Stimulated activated CD8-positive, alpha-beta memory T cell treated with anti-CD3 and anti-CD28 coated beads, Interleukin-7, amount 100 ng/mL, for 24 hours (primary cell): ENCODE results near the gene ACACA.

Experiments used
- DNase-seq: peaks from one replicate; pipeline ENCODE4 v3.0.0-alpha.2; 2020; ENCODE audit warnings: low read depth

ACACA gene

DNA sequence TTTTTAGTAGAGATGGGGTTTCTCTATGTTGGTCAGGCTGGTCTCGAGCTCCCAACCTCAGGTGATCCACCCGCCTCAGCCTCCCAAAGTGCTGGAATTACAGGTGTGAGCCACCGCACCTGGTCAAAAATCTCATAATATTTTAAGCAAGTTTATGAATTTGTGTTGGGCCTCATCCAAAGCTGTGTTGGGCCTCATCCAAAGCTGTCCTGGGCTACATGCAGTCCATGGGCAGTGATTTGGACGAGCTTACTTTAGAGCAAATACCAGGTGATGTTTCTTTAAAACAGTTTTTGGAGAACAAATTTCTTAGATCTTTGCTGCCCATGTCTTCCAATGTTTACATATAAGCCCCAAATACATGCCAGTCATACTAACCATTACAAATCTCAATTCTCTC is 115.3 kb downstream of the ACACA start:
- DNase-seq, result no peak

DNA sequence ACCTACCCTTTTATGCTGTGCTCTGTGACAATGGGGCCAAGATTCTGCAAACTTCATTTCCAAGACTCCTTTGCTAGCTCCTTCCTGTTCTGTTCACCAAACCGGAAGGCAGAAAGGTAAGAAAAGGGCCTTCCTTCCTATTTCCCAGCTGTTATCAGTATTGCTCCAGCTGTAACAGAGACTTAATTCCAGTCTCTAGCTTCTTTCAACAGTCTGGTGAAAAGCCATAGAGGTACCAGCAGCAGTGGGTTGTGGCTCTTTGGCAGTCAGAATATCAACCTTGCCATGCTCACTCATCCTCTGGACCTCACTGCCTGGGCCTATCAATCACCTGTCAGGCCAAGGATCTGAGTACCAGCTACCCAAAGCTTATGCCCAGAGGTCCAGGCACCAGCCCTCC is 120.2 kb downstream of the ACACA start:
- DNase-seq, result no peak

DNA sequence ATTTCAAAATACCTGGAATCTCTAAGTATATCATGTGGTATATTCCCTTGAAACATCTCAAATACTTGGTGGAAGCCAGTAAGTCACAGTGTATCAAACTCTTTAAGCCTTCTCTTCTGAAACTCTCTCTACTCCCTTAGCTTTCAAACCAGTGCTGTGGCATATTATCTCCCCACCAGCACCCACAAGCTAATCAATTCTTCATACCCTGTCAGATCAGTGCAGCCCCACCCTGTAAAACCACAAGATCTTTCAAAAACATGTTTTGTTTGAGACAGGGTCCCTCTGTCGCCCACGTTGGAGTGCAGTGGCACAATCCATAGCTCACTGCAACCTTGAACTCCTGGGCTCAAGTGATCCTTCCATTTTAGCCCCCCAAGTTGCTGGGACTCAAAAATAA is 122.4 kb downstream of the ACACA start:
- no peak for DNase-seq

DNA sequence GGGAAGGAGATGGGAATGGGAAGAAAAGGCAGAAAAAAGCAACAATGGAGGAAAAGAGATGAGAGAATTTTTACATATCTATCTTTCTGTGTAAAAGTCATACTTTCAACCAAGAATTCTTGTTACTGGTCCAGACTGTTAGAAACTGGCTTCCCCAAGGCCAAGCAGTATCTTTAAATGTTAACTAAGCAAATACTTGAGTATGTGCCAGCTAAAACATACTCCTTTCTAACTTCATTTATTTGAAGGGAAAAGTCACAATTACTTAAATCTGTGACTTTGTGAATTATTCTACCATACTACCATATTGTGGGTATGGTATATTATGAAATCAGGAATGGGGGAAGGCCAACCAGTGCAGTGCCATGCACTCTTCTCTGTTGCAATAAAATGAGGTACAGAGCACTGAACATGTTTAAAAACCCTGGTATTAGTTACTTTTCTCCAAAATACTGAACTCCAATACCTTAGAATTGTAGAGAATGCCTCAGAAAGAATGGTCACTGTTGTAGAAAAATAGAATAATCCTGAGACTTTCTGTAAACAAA is 123.1 kb downstream of the ACACA start:
- DNase-seq, result no peak

DNA sequence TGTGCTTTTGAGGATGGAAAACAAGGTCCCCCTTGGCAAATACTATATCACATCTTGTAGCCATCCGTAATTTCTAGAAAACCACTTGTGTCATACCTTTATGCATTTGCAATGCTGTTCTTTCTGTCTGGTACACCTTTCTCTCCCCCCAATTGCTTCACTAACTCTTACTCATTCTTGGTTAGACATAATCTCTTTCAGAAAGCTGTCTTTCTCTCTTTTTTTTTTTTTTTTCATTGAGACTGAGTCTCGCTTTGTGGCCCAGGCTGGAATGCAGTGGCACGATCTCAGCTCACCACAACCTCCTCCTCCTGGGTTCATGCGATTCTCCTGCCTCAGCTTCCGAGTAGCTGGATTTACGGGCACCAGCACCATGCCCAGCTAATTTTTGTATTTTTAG is 125.8 kb downstream of the ACACA start:
- no peak for DNase-seq

DNA sequence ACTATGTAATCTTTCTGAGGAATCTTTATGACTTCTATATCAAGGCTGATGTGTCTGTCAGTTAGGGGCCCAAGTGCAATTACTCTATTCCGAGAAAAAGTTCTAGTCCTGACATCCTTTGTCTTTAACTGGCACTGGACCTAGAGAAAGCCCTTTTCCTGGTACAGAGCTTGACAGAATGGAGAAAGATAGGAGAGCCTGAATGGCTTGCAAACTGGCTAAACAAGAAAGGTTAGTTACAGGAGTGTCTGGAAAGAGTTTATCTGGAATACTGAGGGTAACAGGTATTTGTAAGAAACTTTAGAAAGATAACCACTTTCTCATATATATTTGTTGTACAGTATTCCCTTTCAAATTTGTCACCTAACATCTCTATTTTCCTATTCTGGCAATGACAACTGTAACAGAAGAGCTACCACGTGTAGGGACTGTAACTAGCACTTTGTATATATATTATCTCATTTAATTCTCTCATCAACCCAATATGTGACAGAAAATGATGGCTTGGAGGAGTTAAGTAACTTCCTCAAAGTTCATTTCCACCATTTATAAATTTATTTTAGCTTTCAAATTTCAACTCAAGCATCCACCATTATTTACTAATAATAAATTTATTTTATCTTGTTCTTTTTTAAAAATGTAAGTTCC is 128.3 kb downstream of the ACACA start:
- no peak for DNase-seq

DNA sequence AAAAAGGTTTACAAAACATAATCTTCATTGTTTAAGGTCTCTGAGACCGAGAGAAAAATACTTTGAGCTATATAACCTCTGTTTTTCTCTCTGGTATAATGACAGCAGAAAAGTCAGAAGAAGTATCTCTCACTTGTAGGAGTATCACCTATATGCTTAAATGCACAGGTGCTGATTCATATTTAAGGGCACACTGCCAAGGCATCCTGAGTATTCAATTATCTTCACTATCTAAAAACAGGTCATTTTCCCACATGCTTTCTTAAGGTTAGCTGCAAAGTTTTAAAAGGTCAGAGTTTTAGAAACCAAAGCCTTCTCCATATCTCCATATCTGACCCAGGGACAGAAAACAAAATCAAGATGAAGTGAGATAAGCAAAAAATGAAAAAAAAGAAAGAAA is 130.2 kb downstream of the ACACA start:
- no peak for DNase-seq

DNA sequence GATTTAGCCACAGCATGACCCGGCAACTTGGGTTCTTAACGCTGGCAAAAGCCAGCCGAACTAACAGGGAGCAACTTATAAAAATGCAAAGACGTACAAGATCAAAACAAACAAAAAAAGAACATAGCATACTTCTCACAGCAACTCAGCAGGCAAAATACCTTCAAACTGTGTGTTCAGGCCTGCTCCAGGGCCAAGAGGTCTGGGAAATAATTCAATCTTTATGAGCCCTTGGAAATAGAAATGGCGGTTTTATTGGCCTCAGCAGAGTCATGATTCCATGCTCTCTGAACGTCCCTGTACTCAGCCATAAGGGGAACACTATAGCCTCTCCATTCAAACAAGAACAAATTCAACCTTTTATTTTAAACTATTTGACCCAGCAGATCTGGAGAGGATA is 132.2 kb downstream of the ACACA start:
- DNase-seq, result no peak

DNA sequence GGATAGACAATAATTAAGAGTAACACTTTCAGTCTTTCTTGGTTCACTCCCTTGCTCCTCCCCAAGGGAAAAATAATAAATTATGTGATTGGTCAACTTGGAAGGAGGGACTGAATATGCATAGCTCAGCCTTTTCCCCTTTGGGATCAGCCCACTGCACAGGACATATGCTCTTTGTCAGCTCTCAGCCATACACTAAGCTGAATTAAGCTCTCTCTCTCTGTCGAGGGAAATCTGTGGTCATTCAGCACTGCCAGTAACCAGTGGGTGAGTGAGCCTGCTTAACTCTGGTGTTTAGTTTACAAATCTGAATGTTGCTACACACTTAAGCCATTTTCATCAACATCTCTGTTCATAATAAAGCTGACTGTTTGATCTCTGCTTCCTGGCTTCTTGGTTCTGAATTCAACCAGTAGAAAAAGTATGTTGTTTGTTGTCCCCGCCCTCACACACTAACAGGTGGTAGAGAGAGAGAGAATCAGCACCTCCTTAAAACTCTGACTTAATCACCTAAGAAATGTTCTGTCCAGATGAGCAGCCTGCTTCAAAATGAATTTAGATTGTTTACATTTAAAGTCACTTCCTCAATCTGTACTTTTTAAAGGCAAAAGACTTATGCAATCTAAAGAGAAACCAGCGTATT is 133.1 kb downstream of the ACACA start:
- no peak for DNase-seq

DNA sequence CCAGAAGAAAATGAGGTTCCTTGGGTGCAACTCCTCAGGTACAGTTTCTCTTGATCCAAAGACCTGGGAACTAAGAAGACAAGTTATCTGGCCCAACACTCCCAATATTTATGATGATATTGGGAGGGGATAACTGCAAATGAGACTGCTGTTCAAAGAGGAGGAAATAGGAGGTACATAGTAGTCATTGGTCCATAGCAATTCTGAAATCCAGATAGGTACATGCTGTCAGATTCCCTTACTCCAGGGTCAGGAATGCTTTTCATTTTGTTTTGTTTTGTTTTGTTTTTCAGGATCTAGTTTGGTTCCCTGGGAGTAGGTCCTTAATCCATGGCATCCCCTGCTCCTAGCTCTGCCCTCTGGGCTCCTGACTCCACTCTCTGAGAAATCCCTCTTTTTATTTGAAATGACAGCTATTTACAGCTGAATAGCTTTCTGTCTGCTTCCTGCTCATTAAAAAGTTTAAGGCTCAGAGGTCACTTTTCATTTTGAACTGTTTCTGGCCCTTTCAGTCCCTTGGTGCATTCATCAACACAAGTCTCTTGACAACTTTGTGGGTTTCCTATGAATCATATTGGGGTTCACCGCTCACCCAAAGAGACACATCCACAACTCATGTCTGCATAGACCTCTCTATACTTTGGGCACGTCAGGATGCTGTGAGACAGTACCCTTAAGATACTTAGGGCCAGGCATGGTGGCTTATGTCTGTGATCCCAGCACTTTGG is 141.0 kb downstream of the ACACA start:
- DNase-seq, result no peak

DNA sequence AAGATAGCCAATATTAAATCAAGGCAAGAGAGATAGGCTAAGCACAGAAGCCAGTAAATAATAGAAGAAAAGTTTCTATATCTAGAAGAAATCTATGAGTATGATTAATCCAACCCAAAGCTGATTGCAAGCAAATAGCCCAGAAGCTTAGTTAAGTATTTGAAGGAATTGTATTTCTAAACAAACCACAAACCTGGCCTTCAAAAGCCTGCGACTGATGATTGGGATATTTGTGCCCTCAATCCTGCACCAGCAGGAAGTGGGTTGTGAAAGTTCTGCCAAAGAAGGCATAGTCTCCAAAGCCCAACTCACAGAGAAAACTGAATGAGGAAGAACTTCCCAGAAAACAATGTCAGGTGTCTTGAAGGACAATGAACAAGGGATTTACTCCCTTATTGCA is 145.3 kb downstream of the ACACA start:
- no peak for DNase-seq

DNA sequence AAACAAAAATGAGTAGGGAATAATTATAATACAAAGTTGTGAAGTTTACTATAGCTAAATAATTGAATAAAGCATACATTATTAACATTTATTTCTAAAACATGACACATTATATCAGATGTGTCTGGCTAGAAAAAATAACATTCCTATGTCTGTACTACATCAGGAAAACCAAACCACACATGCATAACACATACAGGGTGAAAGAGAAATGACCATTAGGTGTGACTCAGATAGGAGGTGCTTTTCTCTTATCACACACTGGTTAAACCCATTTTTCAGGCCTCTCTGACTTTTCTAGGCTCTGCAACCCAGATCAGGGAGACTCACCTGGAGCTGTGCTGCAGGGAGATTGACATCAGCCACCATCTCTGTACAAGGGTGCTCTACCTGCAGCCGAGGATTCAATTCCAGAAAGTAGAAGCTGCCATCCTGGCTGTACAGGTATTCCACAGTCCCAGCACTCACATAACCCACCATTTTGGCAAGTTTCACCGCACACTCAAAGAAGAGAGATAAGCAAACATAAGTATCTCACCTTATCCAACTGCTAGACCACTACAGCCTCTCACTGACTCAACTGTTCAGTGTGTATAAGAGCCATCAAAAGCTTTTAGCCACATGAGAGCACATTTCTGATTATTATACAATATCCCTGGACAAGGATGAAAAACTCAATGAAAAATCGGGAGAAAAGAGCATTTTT is 147.5 kb downstream of the ACACA start:
- DNase-seq, result no peak

DNA sequence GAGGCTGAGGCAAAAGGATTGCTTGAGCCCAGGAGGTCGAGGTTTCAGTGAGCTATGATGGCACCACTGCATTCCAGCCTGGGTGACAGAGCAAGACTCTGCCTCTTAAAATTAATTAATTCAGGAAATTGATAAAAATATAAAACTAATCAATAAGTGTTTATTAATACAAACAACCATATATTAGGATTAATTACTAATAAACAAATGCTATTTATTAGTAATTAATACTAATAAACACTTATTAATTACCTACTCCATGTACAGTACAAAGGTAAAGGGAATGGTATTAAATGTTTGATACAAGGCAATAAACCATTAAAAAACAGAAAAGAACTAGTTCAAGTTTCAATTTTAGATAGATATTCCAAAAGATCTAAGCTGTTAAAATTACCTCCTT is 150.0 kb downstream of the ACACA start:
- DNase-seq, result no peak

DNA sequence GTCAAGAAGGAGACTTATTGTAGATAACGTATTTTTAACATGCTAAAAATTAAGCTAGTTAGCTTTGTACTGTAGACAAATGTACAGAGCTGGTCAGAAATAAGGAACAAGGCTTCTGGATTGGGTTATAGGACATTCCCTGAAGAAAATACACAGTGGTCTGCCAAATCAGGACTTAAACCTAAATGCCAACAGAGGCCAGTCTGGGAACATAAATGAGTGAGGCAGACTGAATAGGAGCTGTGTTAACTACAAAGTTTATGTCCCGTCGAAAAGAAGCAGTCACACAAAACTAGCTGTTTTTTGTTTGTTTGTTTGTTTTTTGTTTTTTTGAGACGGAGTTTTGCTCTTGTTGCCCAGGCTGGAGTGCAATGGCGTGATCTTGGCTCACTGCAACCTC is 151.2 kb downstream of the ACACA start:
- no peak for DNase-seq

DNA sequence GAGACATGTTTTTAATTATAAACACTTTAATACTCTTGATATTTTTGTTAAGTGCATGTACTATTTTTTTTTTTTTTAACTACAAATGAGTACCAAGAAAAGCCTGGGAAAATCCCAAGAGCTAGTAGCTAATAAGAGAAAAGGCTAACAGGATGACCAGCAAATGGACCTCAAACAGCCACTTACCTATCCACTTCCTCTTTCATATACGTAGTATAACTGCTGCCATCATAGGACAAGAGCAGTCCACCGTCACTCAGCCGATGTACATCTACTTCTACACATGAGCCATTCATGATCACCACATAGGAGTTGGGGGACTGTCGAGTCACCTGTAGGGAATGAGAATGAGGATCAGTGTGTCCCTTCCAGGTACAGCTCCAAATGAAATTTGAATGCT is 158.8 kb downstream of the ACACA start:
- no peak for DNase-seq

DNA sequence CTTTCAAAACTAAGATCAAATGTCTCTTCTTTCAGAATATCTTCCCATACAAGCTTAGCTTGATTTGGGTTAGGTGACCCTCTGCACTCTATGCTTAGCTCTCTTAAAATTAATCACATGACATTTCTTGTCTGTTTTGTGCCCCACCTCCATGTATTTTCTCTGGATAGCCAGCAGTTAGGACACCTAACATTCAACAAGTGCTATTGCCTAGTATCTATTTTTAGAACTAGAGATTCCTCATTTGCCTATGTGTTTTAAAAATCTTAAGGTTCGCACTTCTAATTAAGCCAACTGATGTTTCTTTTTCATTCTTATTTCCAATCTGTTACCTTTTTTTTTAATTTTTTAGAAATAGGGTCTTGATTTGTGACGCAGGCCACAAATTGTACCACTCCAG is 160.6 kb downstream of the ACACA start:
- no peak for DNase-seq

DNA sequence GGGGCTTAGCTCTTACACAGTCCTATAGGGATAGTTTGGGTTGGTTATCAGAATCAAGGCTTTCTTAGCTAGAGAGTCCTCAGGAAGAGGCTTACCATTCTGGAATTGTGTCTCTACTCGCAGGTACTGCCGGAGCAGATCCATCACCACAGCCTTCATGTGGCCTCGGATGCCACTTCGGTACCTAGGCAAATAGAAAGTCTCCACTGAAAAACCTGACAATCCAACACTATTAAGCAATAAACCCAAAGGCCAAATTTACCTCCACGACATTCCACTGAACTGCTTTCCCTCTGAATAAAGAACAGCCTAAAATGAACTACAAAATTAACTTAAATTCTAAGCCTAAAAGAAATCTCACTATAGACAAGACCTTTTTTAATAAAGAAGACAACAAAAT is 166.3 kb downstream of the ACACA start:
- DNase-seq, result no peak

DNA sequence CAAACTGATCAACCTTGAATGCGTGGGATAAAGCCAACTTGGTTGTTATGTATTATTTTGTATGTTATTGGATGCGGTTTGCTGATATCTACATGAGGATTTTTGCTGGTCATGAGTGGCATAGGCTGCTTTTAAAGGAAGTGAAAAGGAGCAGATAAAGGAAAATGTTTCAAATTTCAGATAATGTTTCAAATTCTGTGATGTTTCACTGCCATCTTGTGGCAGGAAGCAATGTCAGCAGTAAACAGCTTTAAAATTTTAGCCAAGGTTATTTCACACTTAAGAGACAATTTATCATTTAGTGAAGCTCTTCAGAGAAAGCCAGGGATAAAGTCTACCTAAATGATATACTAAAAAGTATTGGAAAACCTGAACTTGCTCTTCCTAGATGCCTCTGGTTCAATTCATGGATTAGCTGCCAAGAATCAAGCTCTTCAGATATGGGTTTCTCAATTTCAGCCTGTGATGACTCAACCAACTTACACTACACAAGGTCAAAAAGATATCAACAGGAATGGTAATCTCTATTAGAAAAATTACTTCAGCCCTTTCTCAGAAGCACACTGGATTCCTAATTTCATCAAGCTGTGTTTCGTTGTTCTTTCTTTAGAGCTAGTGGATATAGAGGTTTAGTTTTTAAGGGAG is 166.8 kb downstream of the ACACA start:
- DNase-seq, result no peak

DNA sequence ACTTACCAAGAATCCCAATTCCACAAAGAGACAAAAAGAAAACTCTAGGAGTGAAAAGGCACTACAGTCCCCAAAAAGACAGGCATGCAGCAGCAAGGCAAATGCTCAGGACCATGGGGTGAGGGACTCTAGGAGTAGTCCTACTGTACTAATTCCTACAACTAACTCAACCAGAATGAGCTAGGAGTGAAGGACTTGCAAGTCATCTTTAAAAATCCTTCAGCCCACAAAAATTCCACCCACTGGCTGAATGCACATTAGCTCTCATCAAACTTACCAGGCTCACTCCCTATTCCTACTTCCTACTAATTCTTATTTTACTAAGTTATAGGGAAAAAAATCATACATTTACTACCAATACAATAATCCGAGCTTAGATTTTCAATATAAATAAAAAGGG is 172.5 kb downstream of the ACACA start:
- DNase-seq, result no peak

DNA sequence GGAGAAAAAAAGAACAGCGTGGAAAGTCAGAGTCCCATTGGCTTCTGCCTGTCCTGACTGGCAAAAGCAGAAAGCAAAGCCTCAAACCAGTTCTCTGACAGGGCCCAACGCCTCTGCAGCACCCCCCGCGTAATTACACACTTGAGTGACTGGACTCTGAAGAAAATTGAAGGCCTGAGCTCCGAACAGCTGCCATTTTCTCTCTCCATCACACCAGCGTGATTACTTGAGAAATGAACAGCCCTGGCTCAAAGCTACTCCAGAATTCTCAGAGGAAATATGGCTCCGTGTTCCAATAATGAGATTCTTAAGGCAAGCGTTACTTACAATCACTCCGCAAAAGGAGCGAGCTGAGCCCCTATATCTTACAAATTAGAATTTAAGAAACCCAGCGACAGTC is 173.6 kb downstream of the ACACA start:
- DNase-seq, result no peak

DNA sequence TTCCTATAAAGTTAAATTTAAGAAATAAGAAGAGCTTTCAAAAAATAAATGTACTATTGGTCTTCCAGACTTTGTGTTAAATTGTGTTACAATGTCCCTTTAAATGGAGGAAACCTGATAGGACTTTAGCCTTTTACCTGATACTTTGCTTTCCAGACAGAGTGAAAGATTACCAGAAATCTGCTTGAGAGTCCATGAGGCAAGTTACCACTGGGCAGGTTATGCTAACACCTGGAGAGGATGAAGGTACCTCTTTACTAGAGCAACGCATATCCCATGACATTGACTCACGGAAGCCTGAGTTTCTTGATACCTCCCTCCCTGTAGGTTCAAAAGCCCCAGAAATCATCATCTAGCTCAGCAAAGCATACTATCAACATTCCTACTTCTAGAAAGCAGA is 174.7 kb downstream of the ACACA start:
- DNase-seq, result no peak

DNA sequence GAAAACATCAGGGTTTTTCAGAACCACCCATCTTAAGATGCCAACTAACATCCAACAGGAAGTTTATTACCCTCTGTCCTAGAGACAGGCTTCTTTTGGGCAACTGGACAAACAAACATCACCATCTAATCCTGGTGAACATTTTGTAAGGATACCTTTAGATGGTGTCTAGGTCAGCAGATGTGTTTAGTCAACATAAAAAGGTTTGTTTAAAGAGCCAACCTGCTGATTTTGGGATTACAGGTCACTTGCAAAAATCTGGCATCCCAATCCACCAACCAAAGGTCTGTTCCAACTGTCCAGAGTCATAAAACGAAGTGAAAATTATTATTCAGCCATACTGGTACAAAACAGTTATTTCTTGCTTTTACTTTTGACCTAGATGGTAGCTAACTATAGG is 176.0 kb downstream of the ACACA start:
- DNase-seq, result no peak
